HTR-8/SVneo (cell line): ENCODE measurements around the gene ADAM15.

Experiments
- DNase-seq: peaks from one replicate; pipeline ENCODE4 v3.0.0; 2011; ENCODE audit warnings: low spot score, mixed read lengths; ENCODE audit not compliant: insufficient read length
- FAIRE-seq: peaks from 2 replicates; lab custom pipeline; 2011; peaks lifted over from hg19 to GRCh38; lab: Jason Lieb, UNC

Gene ADAM15

GRCh38 chr1:155048449-155049334, 2.4 kb upstream of the ADAM15 start:
- DNase-seq, result no peak
- no peak for FAIRE-seq

DNA sequence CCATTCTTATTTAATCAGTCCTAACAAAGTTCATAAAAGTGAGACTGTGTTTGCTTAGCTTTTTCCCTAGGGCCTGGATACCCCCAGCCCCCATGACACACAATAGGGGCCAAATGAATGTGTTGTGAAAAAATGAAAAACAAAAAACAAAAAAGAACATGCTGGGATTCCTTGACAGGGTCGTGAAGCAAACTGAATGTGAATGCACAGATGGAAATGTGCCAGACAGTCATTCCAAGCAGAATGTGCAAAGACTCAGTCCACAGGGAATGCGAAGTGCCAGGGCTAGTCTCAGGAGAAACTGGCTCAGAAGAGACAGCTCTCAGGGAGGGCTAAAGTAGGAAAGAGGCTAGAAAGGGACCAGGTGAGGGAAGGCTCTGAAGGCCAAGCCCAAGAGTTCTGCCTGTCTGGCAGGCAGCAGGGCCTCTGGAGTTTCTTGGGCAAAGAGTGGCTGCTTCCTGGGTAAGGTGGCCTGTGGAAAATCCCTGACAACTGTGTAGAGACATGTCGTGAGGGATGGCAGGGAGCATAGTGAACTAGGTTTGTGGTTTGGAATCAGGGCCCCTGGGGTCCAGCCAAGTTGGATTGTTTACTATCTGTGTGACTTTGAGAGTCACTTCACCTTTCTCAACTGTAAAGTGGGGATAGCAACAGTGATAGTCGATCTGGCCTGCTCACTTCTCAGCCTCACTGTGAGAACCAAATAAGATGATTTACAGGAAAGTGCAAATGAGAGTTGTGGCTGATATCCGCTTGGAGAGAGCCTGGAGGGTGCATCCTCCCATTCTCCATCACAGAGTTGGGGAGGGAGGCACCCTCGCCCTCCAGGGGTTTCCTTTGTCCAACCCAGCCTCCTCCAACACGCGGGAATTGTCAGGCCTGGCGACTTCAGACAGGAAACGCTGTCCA, 1.2 kb upstream of the ADAM15 start:
- FAIRE-seq (no peak), DNase-seq (no peak)

DNA sequence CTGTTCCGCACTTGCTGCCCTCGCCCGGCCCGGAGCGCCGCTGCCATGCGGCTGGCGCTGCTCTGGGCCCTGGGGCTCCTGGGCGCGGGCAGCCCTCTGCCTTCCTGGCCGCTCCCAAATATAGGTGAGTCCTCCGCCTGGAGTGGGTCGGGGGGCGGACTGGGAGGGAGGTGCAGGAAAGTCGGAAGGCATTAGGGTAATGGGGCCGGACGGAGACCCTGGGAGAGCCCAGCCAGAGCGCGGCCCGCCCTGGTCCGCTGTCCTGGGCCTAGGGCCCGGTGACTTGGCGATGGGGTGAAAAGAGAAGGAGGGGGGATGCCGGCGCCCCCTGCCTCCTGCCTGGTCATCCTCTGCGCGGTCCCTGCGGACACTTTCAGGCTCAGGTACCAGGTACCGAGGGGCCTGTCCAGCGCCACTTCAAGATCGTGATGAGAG, 243 bp downstream of the ADAM15 start:
- FAIRE-seq (no peak), DNase-seq (no peak)

- FAIRE-seq (no peak), DNase-seq (no peak)
Measured at GRCh38 chr1:155051777-155052398, 772 bp downstream of the ADAM15 start.

DNA sequence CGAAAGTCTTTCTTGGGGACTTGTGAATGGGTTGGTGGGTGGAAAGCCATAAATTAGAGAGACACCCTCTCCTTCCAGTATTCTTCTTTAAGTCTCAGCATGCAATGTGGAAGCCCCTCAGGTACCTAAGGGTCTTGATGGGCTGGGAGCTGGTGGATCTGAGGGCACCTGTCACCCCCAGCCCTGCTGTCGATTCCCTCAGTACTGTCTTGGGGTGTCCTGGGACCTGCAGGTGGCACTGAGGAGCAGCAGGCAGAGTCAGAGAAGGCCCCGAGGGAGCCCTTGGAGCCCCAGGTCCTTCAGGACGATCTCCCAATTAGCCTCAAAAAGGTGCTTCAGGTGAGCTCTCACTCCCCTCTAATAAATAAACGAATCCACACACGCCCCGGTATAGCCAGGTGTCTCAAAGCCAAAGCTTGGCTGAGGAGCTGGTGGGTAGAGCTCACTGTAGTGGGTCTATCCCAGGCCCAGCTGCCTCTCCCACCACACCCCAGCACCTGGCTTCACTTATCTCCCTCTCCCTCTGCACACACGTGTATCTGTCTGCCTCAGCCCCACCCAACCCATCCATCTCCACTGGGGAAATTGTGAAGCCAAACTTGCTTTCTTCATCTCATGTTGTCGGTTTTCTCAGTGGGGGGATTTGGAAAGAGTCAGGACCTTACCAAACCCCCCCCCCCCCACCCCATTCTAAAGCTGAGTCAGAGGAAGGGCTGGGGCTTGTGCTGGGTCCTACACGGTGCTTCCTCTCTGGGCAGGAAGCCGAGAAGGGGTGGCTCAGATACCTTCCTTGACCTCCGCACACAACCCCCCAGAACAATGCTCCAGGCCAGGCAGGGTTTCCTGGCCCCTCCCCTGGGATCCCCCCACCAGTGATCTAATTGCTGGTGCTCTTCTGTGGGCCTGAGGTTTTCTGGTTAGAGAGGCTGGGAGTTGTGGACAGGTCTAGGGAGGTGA, 1.6 kb downstream of the ADAM15 start:
- DNase-seq (no peak), FAIRE-seq (no peak)

- no peak for FAIRE-seq
- no peak for DNase-seq
Measured at GRCh38 chr1:155053531-155054105, 2.5 kb downstream of the ADAM15 start.

- FAIRE-seq (no peak), DNase-seq (no peak)
Measured at GRCh38 chr1:155057104-155057503, 6.0 kb downstream of the ADAM15 start.

DNA sequence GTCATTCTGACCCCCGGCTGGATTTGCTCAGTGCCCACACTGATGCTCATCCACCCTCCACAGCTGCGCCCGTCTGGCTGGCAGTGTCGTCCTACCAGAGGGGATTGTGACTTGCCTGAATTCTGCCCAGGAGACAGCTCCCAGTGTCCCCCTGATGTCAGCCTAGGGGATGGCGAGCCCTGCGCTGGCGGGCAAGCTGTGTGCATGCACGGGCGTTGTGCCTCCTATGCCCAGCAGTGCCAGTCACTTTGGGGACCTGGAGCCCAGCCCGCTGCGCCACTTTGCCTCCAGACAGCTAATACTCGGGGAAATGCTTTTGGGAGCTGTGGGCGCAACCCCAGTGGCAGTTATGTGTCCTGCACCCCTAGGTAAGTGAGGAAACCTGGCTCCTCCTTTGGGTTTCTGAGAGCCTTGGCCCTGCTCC, 6.7 kb downstream of the ADAM15 start:
- DNase-seq (no peak), FAIRE-seq (no peak)

DNA sequence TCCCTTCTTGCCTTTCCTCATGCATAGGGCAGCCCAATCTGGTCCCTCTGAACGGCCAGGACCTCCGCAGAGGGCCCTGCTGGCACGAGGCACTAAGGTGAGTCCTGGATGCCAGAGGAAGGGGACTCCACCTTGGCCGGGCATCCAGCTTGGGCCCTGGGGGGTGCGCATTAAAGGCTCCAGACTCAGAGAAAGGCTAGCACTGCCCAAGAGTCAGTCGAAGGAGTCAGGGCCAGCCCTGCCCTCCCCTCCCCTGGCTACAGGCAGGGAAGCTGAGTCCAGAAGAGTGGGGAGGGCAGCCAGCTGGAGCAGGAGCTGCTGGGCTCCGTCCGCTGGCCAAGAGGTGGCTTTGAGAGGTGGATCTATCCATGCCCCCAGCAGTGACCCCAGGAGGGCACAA, 9.6 kb downstream of the ADAM15 start:
- DNase-seq (no peak), FAIRE-seq (no peak)

DNA sequence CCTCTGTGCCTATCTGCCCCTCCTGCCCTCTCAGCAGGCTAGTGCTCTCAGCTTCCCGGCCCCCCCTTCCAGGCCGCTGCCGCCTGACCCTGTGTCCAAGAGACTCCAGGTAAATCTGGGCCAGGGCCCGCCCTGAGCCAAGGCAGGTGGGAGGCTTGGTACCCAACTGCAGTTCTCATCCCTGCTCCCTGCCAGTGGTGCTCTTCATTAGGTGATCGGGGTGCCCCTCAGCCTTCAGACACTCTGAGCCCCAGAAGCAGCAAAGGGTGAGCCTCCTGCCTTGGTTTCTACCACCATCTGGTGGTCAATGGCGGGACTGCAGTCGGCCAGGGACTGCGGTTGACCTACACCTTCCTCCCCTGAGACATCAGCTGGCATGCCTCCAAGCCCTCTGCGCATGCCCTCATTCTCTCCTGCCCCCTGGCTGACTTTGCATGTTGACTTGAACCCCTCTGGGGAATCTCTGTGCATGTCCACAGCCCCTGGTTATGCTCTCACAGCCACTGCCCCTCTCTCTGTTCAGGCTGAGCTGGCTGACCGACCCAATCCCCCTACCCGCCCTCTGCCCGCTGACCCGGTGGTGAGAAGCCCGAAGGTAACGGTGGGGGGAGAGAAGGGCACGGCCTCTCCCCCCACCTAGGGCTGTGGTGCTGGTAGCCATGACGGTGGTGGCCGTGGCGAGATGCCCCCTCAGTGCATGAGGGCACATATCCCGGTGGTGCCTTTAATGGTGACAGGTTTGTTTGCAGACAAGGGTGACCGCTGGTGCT, 10.4 kb downstream of the ADAM15 start:
- FAIRE-seq, result peak; percentile 33
- DNase-seq, result peak; percentile 81

GRCh38 chr1:155062151-155062686, 11.1 kb downstream of the ADAM15 start:
- DNase-seq (no peak), FAIRE-seq (no peak)

DNA sequence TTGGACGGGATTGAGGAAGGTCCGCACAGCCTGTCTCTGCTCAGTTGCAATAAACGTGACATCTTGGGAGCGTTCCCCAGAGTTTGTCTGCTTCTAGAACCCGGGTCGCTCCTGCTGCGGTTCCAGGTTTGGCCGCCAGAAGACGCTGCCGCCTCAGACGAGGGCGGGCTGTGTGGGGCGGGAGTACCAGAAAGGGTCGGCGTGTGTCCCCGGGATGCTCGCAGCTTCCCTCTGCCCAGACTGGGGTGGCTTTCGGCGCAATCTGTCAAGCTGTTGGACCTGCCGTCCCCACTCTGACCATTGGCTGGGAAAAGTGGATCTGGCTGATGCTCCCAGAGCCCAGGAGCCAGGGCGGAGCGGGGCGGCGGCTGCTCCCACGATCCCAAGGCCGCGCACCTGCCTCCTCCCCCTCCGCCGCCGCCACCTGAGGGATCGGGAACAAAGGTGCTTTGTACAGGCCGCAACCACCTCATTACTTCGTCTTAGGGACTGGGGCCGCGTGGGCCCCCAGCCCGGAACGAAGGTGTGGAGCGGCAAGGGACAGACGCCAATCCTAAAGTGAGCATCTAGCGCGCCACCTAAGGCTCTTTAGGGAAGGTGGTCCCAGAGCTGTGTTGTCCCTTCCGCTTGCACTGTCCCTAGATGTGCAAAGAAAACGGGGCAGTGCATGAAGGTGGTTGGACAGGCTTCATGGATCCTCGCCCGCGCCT, 11.7 kb downstream of the ADAM15 start:
- no peak for DNase-seq
- FAIRE-seq, result no peak

GRCh38 chr1:155063550-155064110, 12.5 kb downstream of the ADAM15 start, which contains the start of gene EFNA4:
Gene EFNA4, plus strand, starts transcription at chr1:155063740. Its CDS starts 84 bp downstream, at chr1:155063824.
- DNase-seq, result peak; percentile 86
- FAIRE-seq, result no peak

DNA sequence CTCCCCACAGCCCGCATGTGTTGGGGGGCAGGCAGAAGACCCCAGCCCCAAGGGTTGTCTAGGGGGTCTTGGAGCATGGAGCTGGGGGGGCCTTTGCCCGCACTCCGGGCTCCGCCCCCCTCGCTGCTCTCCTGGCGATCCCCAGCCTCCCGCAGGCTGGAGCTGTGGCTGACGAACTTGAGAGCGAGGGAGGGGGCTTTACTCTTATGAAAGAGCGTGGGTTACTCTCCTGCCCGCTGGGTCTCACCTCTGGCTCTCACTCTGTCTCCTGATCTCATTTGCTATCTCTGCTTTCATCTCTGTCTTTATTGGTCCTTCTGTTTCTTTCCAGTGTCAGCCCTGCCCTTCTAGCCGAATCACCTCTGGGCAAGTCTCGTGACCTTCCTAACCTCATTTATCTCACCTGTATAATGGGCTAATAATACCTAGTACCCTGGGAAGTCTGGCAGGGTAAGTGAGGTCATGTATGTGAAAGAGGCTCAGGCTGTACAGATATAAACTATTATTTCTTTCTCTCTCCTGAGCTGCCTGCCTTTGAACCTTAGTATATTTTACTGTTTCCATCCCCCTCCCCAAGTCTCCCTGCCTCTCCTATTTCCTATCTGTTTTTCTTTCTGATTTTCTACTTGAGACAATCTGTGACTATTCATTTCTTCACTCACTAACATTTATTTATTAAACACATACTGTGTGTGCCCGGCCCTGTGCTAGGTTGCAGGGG, 13.2 kb downstream of the ADAM15 start:
- DNase-seq, result no peak
- FAIRE-seq, result no peak

DNA sequence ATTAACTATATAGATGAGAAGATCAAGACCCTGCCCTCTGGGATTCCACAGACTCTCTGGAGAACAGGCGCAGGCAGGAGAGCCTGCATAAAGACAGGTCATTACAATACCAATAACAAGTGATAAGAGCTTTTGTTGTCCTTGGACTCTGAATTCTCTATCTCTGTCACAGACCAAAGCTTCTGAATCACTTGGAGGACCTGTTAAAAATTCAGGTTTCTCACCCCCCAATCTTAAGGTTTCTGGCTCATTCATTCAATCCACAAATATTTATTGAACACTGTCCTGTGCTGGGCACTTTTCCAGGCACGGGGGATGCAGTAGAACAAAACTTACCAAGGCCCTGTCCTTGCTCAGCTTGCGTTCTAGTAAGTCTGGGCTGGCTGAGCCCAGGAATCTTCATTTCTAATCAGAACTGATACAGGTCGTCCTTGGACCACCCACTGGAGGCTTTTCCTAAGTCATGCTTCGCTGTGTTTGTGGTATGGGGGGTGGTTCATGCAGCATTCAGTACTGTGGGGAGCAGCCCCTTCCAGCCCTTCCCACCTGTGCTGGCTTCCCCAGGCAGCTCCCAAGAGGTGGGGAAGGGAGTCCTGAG, 13.8 kb downstream of the ADAM15 start:
- DNase-seq (no peak), FAIRE-seq (no peak)

DNA sequence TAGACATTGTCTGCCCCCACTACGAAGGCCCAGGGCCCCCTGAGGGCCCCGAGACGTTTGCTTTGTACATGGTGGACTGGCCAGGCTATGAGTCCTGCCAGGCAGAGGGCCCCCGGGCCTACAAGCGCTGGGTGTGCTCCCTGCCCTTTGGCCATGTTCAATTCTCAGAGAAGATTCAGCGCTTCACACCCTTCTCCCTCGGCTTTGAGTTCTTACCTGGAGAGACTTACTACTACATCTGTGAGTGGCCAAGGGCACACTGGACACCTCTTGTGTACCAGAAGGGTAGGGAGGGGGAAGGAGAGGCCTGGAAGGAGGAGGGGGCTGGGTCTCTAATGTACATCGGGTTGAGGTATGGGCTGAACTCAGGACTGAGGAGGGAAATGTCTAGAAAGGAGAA, 15.7 kb downstream of the ADAM15 start:
- DNase-seq (no peak), FAIRE-seq (no peak)
